SK-N-SH treated with all-trans-retinoic acid at 6 μM for 48 hours (cell line): ENCODE measurements around the gene CLK3.

ENCODE experiments used
- ATAC-seq: fragments of 200-7000 bp; cut with Tn5 transposase; 3 replicates; pipeline ENCODE4 v1.9.1; 2020; ENCODE audit warnings: mild to moderate bottlenecking, moderate library complexity
- CREB5 ChIP-seq: fragments of 250-450 bp; sonication (Bioruptor Pico); IDR thresholded peaks from 2 replicates; pipeline ENCODE4 v1.5.1; 2020; ENCODE audit warnings: low read depth, mild to moderate bottlenecking, moderate library complexity
- ESRRG ChIP-seq: fragments of 250-450 bp; sonication (Bioruptor Pico); IDR thresholded peaks from 2 replicates; pipeline ENCODE4 v1.6.1; 2021; ENCODE audit warnings: mild to moderate bottlenecking
- GLIS3 ChIP-seq: fragments of 250-450 bp; sonication (Bioruptor Pico); IDR thresholded peaks from 2 replicates; pipeline ENCODE4 v1.5.0; 2020; ENCODE audit warnings: mild to moderate bottlenecking, moderate library complexity
- ISL1 ChIP-seq: fragments of 250-450 bp; sonication (Bioruptor Pico); IDR thresholded peaks from 2 replicates; pipeline ENCODE4 v2.1.2; 2022; ENCODE audit warnings: mild to moderate bottlenecking, moderate library complexity
- OSR1 ChIP-seq: fragments of 250-450 bp; sonication (Bioruptor Pico); IDR thresholded peaks from 2 replicates; pipeline ENCODE4 v1.8.0; 2022; ENCODE audit warnings: moderate library complexity, mild to moderate bottlenecking, inconsistent platforms
- PATZ1 ChIP-seq: fragments of 250-450 bp; sonication (Bioruptor Pico); IDR thresholded peaks from 2 replicates; pipeline ENCODE4 v1.8.0; 2020; ENCODE audit warnings: mild to moderate bottlenecking, moderate library complexity, borderline replicate concordance
- POU6F1 ChIP-seq: fragments of 250-450 bp; sonication (Bioruptor Pico); IDR thresholded peaks from 2 replicates; pipeline ENCODE4 v1.8.0; 2021; ENCODE audit warnings: low read depth, mild to moderate bottlenecking, moderate library complexity, borderline replicate concordance
- PPARA ChIP-seq: fragments of 250-450 bp; sonication (Bioruptor Pico); IDR thresholded peaks from 2 replicates; pipeline ENCODE4 v1.5.0; 2020; ENCODE audit warnings: mild to moderate bottlenecking, borderline replicate concordance
- RARB ChIP-seq: fragments of 250-450 bp; sonication (Bioruptor Pico); IDR thresholded peaks from 2 replicates; pipeline ENCODE4 v1.8.0; 2021; ENCODE audit warnings: mild to moderate bottlenecking, moderate library complexity
- SNAI2 ChIP-seq: fragments of 250-450 bp; sonication (Bioruptor Pico); IDR thresholded peaks from 2 replicates; pipeline ENCODE4 v1.5.0; 2020; ENCODE audit warnings: mild to moderate bottlenecking, moderate library complexity
- TCF4 ChIP-seq: fragments of 250-450 bp; sonication (Bioruptor Pico); IDR thresholded peaks from 2 replicates; pipeline ENCODE4 v1.8.0; 2021; ENCODE audit warnings: mild to moderate bottlenecking, moderate library complexity, borderline replicate concordance
- TOX ChIP-seq: fragments of 250-450 bp; sonication (Bioruptor Pico); IDR thresholded peaks from 2 replicates; pipeline ENCODE4 v1.8.0; 2021; ENCODE audit warnings: mild to moderate bottlenecking, moderate library complexity, borderline replicate concordance
- TSHZ2 ChIP-seq: fragments of 250-450 bp; sonication (Bioruptor Pico); IDR thresholded peaks from 2 replicates; pipeline ENCODE4 v1.5.0; 2020; ENCODE audit warnings: mild to moderate bottlenecking, moderate library complexity
- ZC3H10 ChIP-seq: fragments of 250-450 bp; sonication (Bioruptor Pico); IDR thresholded peaks from 2 replicates; pipeline ENCODE4 v1.5.1; 2021; ENCODE audit warnings: mild to moderate bottlenecking, moderate library complexity
- ZFP3 ChIP-seq: fragments of 250-450 bp; sonication (Bioruptor Pico); IDR thresholded peaks from 2 replicates; pipeline ENCODE4 v1.5.0; 2020; ENCODE audit warnings: mild to moderate bottlenecking, moderate library complexity
- ZFP30 ChIP-seq: fragments of 450-650 bp; formaldehyde crosslinking; IDR thresholded peaks from 2 replicates; pipeline ENCODE4 v1.5.0; 2022; ENCODE audit warnings: mild to moderate bottlenecking, moderate library complexity
- ZNF565 ChIP-seq: fragments of 450-650 bp; formaldehyde crosslinking; conservative IDR thresholded peaks from 2 replicates; pipeline ENCODE4 v1.5.0; 2020; ENCODE audit warnings: low read depth, mild to moderate bottlenecking, moderate library complexity
- ZNF70 ChIP-seq: fragments of 450-650 bp; formaldehyde crosslinking; IDR thresholded peaks from 2 replicates; pipeline ENCODE4 v1.5.0; 2020; ENCODE audit warnings: mild to moderate bottlenecking, moderate library complexity
- ZNF8 ChIP-seq: fragments of 450-650 bp; formaldehyde crosslinking; IDR thresholded peaks from 2 replicates; pipeline ENCODE4 v1.5.0; 2020; ENCODE audit warnings: mild to moderate bottlenecking, moderate library complexity

CLK3 gene

GRCh38 chr15:74613089-74613952 is 2.3 kb upstream of the CLK3 start:
- no peak for TF ChIP-seq PPARA
- no peak for TF ChIP-seq OSR1 (CRISPR knock-in tag)
- TF ChIP-seq ZNF70: no peak
- no peak for TF ChIP-seq ESRRG (CRISPR knock-in tag)
- TF ChIP-seq TCF4: no peak
- TF ChIP-seq ZFP30 (CRISPR knock-in tag): no peak
- TF ChIP-seq RARB (CRISPR knock-in tag): no peak
- TF ChIP-seq ZNF565 (CRISPR knock-in tag): no peak
- TF ChIP-seq TOX (CRISPR knock-in tag): no peak
- TF ChIP-seq TSHZ2 (CRISPR knock-in tag): no peak
- TF ChIP-seq ZC3H10 (CRISPR knock-in tag): no peak
- TF ChIP-seq ZNF8: no peak
- TF ChIP-seq ISL1 (CRISPR knock-in tag): no peak
- no peak for TF ChIP-seq POU6F1
- TF ChIP-seq GLIS3 (CRISPR knock-in tag): no peak
- TF ChIP-seq PATZ1 (CRISPR knock-in tag): no peak
- ATAC-seq: no peak

- TF ChIP-seq ISL1 (CRISPR knock-in tag) (no peak), TSHZ2 (CRISPR knock-in tag) (no peak), ESRRG (CRISPR knock-in tag) (no peak), TCF4 (no peak), ZC3H10 (CRISPR knock-in tag) (no peak), ZFP3 (CRISPR knock-in tag) (no peak)
- TF ChIP-seq, all 23 proteins: peak for 0
Observed at GRCh38 chr15:74613953-74614743, 1.5 kb upstream of the CLK3 start.

GRCh38 chr15:74614744-74615507 is 710 bp upstream of the CLK3 start:
- TF ChIP-seq CREB5 (CRISPR knock-in tag) (peak; percentile 31; the same call in 1 of the 2 replicates), POU6F1 (no peak), ESRRG (CRISPR knock-in tag) (0 out of 2 replicates have a peak, but pooled peaks have one; percentile 42), ZNF8 (no peak), SNAI2 (CRISPR knock-in tag) (0 out of 2 replicates have a peak, but pooled peaks have one; percentile 10)
- ATAC-seq: peak; percentile 71

More at GRCh38 chr15:74613953-74614743, 1.5 kb upstream of the CLK3 start:
- ATAC-seq: no peak
